Measurements from ENCODE around the gene RPL10A.
"Not testable (repeated sequence)": the region's sequence is repeated elsewhere in the genome, so short reads cannot be mapped to it uniquely, and the experiment has no call there.

The RPL10A gene

DNA sequence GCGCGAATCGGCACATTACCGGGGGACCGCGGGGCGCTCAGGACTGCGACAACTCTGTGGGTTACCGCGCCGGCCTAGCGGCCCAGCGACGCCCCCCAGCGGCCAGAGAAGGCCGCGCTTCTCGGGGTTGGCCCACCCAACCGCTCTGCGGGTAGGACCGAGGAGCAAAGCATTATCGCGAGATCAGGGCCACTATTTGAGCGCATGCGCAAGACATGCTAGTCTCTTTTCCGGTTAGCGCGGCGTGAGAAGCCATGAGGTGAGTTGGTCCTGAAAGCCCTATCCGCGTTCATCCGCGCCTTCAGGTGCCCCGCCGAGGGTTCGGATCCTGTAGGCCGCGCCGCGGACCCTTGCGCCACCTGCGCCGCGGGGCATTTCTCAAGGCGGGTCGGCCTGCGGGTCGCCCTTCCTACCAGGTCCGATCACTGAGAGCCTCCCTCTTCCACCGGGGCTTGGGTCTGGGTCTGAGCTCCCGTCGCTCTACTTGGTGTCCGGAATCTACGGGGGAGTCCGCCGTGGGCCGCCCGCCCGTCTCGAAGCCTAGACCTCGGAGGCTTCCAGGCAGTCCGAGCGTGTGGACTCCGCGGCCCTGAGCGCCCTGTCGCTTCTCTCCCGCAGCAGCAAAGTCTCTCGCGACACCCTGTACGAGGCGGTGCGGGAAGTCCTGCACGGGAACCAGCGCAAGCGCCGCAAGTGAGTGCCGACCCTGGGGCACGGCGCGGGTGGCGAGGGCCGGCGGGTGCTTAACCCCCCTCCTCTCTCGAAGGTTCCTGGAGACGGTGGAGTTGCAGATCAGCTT, at the start of gene RPL10A:
Gene RPL10A (plus strand): TSS at position 221 of the 799 bp plus-strand sequence. CDS start 34 bp downstream, at position 255.
- in situ Hi-C loops (cut with MboI; ENCODE audit: low sequenced_read_pairs), result no loop called here

DNA sequence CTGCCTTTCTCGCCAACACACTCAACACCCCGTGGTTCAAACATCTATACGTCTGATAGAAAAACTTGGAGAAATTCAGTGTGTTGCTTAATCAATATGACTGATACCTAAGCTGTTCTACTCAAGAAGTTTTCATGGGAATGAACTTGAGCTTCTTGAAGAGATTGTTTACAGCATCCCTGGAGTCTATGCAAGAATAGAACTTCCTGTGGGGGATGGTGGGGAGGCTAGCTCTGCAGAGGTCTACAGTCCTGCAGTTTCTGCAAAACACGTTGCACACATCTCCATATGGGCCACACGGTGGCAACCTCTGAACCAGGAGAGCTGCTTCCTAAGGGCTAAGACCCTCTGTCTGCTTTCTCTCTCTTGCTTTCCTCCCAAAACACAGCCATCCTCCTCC, 48.8 kb upstream of the RPL10A start:
- in situ Hi-C loops (cut with MboI; ENCODE audit: low sequenced_read_pairs), result no loop called here

DNA sequence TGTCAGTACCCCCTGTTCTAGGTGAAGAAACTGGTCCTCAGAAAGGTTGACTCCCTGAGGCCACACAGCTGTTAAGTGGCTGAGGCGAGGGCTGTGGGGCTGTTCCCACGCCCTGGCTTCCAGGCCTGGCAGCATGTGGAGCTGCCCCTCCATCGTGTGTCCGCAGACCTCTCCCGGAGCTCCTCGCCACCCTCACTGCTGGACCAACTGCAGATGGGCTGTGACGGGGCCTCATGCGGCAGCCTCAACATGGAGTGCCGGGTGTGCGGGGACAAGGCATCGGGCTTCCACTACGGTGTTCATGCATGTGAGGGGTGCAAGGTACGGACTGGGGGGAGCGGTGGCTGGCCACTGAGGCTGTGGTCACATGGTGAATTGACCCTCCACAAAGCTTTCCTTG, 48.2 kb upstream of the RPL10A start:
- in situ Hi-C loops (cut with MboI; ENCODE audit: low sequenced_read_pairs), result no loop called here

DNA sequence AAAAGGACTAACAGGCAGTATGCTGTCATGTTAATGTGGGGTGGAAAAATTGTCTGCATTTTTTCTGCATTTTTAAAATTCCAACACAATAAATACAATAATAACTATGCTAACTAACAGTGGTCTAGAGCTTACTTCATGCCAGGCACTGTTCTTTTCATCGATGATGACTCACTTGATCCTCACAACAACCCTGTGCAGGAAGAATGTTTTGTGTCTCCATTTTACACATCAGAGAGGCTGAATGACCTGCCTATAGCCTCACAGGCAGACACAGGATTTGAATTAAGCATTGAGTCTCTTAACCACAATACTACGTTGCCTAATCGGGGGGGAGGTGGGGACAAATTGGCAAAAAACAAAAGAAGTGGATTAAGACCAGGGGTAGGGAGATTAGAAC, 42.9 kb upstream of the RPL10A start:
- in situ Hi-C loops (cut with MboI; ENCODE audit: low sequenced_read_pairs), result no loop called here

DNA sequence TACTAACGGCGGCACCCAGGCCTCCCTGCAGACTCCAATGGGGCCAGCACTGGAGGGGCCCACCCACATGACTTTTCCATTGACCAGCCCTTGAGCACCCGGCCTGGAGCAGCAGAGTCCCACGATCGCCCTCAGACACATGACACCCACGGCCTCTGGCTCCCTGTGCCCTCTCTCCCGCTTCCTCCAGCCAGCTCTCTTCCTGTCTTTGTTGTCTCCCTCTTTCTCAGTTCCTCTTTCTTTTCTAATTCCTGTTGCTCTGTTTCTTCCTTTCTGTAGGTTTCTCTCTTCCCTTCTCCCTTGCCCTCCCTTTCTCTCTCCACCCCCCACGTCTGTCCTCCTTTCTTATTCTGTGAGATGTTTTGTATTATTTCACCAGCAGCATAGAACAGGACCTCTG, 42.1 kb upstream of the RPL10A start:
- in situ Hi-C loops (cut with MboI; ENCODE audit: low sequenced_read_pairs), result no loop called here

DNA sequence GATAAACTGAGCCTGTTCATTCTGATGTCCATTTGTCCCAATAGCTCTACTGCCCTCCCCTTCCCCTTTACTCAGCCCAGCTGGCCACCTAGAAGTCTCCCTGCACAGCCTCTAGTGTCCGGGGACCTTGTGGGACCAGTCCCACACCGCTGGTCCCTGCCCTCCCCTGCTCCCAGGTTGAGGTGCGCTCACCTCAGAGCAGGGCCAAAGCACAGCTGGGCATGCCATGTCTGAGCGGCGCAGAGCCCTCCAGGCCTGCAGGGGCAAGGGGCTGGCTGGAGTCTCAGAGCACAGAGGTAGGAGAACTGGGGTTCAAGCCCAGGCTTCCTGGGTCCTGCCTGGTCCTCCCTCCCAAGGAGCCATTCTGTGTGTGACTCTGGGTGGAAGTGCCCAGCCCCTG, 40.8 kb upstream of the RPL10A start:
- in situ Hi-C loops (cut with MboI; ENCODE audit: low sequenced_read_pairs), result no loop called here

DNA sequence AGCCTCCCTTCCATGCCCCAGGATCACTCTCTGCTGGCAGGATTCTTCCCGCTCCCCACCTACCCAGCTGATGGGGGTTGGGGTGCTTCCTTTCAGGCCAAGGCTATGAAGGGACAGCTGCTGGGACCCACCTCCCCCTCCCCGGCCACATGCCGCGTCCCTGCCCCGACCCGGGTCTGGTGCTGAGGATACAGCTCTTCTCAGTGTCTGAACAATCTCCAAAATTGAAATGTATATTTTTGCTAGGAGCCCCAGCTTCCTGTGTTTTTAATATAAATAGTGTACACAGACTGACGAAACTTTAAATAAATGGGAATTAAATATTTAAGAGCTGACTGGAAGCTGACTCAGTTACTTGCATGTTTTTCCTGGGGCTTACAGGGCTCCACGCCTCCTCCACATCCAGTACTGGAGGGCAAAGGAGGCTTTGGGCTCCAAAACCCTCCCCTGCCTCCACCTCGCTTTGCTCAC, 40.3 kb upstream of the RPL10A start:
- in situ Hi-C loops (cut with MboI; ENCODE audit: low sequenced_read_pairs), result no loop called here

DNA sequence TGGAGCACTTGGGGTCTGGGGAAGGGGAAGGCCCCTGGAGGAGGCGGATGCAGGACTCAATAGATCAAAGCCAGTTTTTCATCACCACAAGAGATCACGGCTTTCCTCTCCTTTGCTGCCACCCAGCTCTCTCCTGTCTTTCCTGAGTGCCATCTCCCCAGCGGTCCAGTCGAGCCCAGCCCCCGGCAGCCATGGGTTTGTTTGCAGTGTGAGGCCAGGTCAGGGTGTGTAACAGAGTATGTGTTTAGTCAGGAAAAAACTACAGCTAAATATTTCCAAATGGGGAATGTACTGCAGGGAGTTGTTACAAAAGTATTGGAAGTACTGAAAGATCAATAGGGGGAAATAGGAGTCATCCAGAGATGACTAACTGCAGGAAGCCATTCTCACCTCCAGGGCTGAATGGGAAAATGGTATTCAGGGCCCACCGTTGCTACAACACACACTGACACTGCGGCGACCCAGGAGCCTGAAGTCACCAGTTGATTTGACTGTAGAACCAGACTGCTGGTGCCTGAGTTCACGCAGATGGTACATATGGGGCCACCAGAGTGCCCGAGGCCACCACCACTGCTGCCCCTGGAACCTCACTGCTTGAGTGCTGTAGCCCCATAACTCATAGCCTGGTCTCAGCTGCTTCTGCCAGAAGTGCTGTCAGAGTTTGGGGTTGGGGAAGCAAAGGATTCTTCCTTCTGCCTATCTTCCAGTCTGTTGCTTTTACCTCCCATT, 39.6 kb upstream of the RPL10A start:
- in situ Hi-C loops (cut with MboI; ENCODE audit: low sequenced_read_pairs), result no loop called here

DNA sequence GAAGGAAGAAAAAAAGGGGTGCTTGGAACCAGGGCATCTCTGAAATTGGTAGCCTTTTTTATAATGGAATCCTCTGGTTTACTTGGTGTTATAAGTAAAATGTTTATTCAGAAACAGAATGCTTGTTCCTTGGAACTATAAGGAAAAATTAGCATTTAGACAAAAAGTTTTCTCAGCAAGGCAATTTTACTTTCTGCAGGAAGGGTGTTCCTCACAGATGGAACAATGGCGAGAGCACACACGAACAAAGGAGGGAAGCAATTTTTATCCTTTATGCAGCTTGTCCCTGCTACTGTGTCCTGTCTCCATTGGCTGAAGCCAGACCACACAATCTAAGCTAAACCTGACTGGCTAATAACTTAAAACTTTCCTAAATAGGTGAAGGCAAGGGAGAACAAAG, 38.7 kb upstream of the RPL10A start:
- in situ Hi-C loops (cut with MboI; ENCODE audit: low sequenced_read_pairs), result no loop called here

DNA sequence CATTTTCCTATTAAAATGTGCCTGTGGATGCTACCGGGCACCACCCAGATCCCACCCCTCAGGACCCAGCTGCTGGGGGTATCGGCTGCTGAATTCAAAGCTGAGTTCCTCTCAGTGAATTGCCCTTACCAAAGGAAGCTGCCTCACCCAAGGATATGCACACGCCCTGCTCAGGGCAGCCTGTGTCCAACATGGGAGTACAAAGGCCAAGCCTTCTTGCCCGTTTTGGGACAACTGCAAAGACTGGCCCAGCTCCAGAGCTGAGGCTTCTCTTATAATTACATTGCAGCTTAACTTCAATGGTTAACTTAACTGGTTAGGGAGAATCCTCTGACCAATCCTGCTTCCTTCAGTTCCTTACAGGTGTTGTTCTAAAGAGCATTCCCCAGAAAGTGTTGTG, 35.9 kb upstream of the RPL10A start:
- in situ Hi-C loops (cut with MboI; ENCODE audit: low sequenced_read_pairs), result no loop called here

DNA sequence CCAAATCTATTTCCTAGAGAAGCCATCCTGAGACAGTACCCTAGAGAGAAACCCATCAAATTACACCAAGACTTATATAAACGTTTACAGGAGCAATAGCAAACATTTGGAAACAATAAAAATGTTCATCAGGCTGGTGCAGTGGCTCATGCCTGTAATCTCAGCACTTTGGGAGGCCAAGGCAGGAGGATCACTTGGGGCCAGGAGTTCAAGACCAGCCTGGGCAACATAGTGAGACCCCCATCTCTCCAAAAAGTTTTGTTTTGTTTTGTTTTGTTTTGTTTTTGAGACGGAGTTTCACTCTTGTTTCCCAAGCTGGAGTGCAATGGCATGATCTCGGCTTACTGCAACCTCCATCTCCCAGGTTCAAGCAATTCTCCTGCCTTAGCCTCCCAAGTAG, 35.5 kb upstream of the RPL10A start:
- in situ Hi-C loops (cut with MboI; ENCODE audit: low sequenced_read_pairs), result not testable (repeated sequence)

DNA sequence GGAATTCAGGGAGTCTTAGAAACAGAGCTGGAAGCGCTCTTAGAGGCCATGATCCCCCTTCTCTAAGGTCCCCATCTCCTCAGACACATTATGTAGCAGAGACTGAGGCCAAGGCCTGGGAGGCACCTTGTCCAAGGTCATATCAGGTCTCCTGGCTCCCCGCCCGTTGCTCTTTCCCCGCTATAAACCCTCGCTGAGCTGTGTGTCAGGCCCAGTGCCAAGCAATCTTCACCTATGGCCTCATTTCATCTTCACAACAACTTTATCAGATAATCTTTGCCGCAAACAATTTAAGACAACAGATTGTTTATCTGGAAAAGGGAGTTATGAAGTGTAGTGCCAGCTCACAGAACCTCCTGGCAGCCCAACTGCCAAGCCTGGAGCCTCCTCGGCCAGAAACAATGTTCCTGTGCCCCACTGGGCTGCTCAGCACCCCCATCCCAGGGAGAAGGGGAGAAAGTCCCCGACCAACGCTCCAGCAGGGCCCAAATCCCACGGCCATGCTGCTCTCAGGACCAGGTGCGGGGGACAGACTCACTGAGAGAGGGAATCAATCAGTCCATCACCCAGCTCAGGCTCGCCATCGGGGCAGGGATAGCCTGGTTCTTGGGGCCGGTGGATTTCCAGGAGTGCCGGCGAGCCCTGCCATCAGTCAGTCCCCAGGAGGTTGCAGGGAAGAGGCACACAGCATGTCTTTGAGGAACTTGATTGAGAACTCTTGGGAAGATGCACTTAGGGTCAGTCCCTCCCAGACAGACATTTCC, 32.9 kb upstream of the RPL10A start:
- in situ Hi-C loops (cut with MboI; ENCODE audit: low sequenced_read_pairs), result no loop called here

DNA sequence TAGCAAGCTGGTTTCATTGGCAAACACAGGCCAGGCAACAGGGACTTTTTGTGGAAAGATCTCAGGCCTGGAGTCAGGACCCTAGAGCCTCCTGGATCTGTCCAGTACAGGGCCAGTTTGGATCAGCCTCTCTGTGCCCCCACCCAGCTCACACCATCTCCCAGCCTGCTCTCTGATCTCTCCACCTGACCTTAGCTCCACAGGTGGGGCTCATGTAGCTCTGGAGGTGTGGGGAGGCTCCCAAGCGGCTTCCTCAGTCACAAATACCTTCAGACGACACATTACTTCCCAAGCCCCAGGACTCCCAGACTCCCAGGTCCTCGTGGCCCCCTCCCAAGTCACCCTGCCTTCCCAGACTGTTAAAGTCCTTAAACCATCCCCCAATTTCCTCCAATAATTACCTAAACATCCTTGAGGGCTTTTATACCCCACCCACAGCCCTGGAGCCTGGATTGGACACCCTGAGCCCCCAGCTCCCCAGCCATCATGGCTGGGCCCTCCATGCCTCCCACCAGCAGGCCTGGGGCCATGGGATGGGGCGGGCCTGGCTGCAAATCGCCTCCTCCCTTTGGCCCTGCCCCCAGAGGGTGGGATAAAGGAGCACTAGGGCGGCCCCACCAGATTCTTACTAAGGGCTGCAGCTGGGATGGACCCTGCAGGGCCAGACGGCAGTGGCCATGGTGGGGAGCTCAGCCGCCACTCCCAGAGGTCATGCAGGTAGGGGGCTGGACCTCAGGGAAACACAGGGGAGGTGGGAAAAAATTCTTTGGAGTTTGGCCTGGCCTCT, 31.9 kb upstream of the RPL10A start:
- in situ Hi-C loops (cut with MboI; ENCODE audit: low sequenced_read_pairs), result no loop called here

DNA sequence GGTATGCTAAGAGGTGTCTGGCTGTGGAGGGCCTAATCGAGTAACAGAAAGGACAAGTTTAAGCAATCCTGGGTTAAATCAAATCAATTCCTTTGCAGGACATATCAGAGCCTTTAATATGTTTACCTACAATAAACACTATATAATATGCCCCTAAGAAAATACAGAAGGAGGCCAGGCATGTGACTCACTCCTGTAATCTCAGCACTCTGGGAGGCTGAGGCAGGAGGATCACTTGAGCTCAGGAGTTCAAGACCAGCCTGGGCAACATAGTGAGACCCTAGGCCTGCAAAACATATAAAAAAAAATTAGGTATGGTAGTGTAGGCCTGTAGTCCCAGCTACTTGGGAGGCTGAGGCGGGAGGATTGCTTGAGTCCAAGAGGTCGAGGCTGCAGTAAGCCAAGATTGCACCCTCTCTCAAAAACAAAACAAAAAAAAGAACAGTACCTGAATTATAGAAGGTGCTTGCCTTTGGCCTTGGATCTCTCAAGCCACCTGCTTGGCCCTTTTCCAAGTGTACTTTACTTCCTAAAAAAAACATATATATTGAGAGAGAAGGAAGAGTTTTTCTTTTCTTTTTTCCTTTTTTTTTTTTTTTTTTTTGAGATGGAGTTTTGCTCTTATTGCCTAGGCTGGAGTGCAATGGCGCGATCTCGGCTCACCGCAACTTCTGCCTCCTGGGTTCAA, 29.7 kb upstream of the RPL10A start:
- in situ Hi-C loops (cut with MboI; ENCODE audit: low sequenced_read_pairs), result not testable (repeated sequence)

DNA sequence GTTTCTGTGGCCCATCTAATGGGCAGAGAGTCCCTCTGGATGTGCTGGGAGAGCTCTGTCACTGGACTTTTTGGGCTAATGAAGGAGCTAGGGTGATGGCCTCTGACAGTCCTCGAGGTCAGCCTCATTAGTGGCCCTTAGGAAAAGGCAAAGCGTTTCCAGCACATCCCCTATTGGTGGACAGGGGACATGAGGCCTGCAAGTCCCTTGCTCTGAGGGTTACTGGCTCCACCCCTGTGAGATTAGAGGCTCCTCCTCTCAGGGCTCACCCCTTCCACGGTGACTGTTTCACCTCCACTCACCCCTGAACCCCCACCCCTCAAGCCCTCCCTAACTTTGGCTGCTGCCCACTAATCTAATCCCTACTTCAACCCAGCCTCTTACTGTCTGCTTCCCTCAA, 28.9 kb upstream of the RPL10A start:
- in situ Hi-C loops (cut with MboI; ENCODE audit: low sequenced_read_pairs), result no loop called here

DNA sequence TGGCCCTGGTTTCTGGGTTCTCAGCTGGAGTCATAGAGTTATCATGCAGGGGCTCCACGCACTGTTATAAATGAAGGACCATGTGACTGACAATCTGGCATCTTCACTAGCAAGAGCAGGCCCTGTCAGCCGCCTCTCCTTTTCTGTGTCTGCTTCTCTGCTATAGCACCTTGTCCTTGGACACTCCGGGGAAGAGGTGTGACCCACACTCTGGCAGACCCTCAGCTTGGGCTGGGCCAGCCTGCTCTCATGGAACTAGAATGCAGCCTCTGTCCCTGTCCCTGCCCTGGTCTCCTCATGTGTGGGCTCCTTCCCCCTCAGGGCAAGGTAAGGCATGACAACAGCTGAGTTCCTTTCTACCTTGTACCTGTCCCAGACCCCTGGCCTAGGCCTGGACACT, 27.0 kb upstream of the RPL10A start:
- in situ Hi-C loops (cut with MboI; ENCODE audit: low sequenced_read_pairs), result no loop called here

DNA sequence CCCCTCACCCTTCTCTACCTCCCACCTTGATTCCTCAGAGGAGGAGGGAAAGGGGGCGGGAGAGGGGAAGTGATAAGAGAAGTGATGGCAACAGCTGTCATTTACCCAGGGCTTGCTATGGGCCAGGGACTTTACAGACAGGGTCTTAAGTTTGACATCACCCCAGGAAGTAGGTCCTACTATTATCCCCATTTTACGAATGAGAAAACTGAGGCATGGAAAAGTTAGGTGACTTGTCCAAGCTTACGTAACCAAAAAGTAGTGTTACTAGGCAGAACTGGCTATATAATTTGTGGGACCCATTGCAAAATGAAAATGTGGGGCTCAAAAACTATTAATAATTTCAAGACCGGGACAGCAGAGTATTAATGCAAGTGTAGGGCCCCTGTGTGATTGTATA, 26.6 kb upstream of the RPL10A start:
- in situ Hi-C loops (cut with MboI; ENCODE audit: low sequenced_read_pairs), result no loop called here

DNA sequence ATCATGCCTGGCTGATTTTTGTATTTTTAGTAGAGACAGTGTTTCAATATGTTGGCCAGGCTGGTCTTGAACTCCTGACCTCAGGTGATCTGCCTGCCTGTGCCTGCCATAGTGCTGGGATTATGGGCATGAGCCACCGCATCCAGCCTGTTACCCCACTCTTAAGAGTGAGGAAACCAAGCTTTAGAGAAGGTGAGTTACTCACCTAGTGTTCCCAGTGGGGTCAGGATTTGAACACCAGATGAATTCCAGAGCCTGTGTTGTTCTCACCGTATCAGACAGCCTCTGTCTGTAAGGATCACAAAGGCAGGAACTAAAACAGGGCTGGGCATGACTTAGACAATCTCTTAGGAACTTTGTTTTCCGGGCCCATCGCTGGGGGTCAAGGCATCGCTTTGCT, 25.5 kb upstream of the RPL10A start:
- in situ Hi-C loops (cut with MboI; ENCODE audit: low sequenced_read_pairs), result no loop called here

DNA sequence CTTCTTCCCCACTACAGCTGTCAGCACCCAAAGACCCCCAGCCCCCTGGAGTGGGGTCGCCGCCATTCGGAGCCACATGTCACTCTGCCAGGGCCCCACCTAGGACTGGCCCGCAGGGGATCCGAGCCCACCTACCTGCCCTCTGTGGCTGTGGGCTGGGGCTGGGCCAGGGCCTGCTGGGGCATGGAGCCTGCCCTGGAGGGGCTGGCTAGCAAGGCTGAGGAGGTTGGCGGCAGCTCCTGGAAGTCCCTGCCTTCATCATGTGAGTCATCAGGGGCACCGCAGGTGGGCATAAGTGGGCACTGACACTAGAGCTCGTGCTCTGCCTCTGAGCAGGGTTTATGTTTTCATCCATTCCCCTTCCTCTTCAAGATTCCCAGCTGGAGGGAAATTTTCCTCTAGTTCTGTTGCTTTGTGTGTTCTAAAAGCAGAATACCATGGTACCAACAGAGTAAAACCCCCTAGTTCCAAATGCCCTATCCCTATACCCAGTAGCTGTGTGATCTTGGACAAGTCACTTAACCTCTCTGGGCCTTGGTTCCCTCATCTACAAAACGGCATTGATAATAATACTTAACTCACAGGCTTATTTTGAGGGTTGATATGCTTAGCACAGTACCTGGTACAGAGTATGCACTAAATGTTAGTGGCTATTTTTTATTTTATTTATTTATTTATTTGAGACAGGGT, 24.7 kb upstream of the RPL10A start:
- in situ Hi-C loops (cut with MboI; ENCODE audit: low sequenced_read_pairs), result no loop called here

DNA sequence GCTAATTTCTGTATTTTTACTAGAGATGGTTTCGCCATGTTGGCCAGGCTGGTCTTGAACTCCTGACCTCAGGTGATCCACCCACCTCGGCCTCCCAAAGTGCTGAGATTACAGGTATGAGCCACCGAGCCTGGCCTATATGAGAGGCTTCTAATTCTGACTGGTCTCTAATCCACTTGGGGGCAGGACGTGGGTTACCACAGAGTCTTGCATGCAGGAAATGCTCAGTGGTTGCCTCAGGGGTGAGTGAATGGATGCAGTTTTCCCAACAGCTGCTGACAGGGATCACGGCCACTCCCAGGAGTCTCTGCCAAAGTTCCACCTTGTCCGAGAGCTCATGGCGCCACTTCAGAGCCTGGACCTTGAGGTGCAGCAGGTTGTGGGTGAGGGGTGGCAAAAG, 22.5 kb upstream of the RPL10A start:
- in situ Hi-C loops (cut with MboI; ENCODE audit: low sequenced_read_pairs), result no loop called here

Data from HL-60/S4 (cell line).